HL-60 (cell line): Measurements from ENCODE around the gene DDX59.

Experiments used
- DNase-seq, 2 experiments: peaks; one replicate each; pipeline ENCODE4 v3.0.0-alpha.2; 2010 to 2020; ENCODE audit warnings: low read depth in 1 of 2, low spot score in 1 of 2
- H3K27ac ChIP-seq: fragments of 250-450 bp; sonication (Bioruptor Pico); replicated peaks from 2 replicates; pipeline ENCODE4 v1.5.1; 2020; ENCODE audit warnings: mild to moderate bottlenecking, moderate library complexity
- H3K27me3 ChIP-seq: fragments of 250-450 bp; sonication (Bioruptor Pico); 2 replicates; pipeline ENCODE4 v1.5.1; 2021; ENCODE audit warnings: mild to moderate bottlenecking, moderate library complexity; ENCODE audit not compliant: insufficient read depth, poor library complexity, severe bottlenecking
- H3K4me3 ChIP-seq: replicated peaks from 2 replicates; pipeline ENCODE4 v1.5.1; 2011; ENCODE audit warnings: mild to moderate bottlenecking, control low read depth, low read length; ENCODE audit not compliant: insufficient read depth
- POLR2AphosphoS5 ChIP-seq: IDR thresholded peaks from 2 replicates; pipeline ENCODE4 v1.6.1; 2012; ENCODE audit warnings: low read depth
- REST ChIP-seq: IDR thresholded peaks from 2 replicates; pipeline ENCODE4 v1.6.1; 2012; ENCODE audit warnings: low read depth; ENCODE audit not compliant: insufficient replicate concordance

DDX59 gene

GRCh38 chr1:200602632-200603031 lies 67.1 kb downstream of the DDX59 start:
- Histone ChIP-seq H3K27me3 (no peaks in the 10 kb centered on the region), H3K27ac (no peak overlapping the region), H3K4me3 (no peak overlapping the region)
- TF ChIP-seq POLR2AphosphoS5: no peak
- TF ChIP-seq REST: no peak
- no peak for DNase-seq
